ENCODE measurements around the gene PHRF1. TPM values are rescaled to one million over a fixed set of nuclear protein-coding genes. Genes with fewer than 3 reads are reported as not detected.

Gene PHRF1
- total RNA-seq, 3 donors from 2014 or later (not counting 1 experiment from before 2014, with no cell fraction given) = 46.1 to 52.0 (median 46.9) TPM

GRCh38 chr11:577611-577894 lies 1.3 kb downstream of the PHRF1 start:
- Histone ChIP-seq H3K36me3 (ENCODE audit: control insufficient read depth, insufficient read depth, low read length) (peaks cover 6% of the 10 kb centered on the region), H3K9me3 (ENCODE audit: control insufficient read depth, insufficient read depth, low read length) (no peaks in the 10 kb centered on the region), H3K27ac (ENCODE audit: low read length) (no peak overlapping the region), H3K4me1 (ENCODE audit: control insufficient read depth, insufficient read depth, low read length) (peaks cover 55% of the 10 kb centered on the region), H3K27me3 (ENCODE audit: control insufficient read depth, insufficient read depth, low read length) (peaks cover 3% of the 10 kb centered on the region), H3K4me3 (ENCODE audit: low read length) (peak overlapping the region; percentile 69)
- Mint-ChIP-seq H3K9me3 (no peaks in the 10 kb centered on the region), H3K36me3 (no peaks in the 10 kb centered on the region), H3K4me1 (peaks cover 51 to 60% of the 10 kb centered on the region in 2 donors), H3K27ac (peak overlapping the region; percentile 52 to 63), H3K27me3 (ENCODE audit: low read depth in 2 of 2) (peaks cover 0 to 10% of the 10 kb centered on the region in 2 donors), H3K4me3 (peak overlapping the region; percentile 79)
- no peak for DNase-seq
- no peak for TF ChIP-seq CTCF (IDR thresholded peaks at IDR 0.05)
- 84% methylated on average over 6 of the region's 6 CpGs for WGBS (ENCODE audit: insufficient coverage)
- intact Hi-C loops (cut with micrococcal nuclease) = loop anchor here (5.0 kb wide), 1 partner anchor 40 kb away; the partner anchor contains the start of gene IRF7
- ATAC-seq = no peak

GRCh38 chr11:578276-579035 lies 2.2 kb downstream of the PHRF1 start:
- intact Hi-C loops (cut with micrococcal nuclease) = loop anchor here (5.0 kb wide), 1 partner anchor 39 kb away; the partner anchor contains the start of gene IRF7
- TF ChIP-seq CTCF (IDR thresholded peaks at IDR 0.05) = no peak
- peaks cover 3% of the 10 kb centered on the region for H3K27me3 ChIP-seq (ENCODE audit: control insufficient read depth, insufficient read depth, low read length)
- H3K36me3 ChIP-seq (ENCODE audit: control insufficient read depth, insufficient read depth, low read length) = peaks cover 12% of the 10 kb centered on the region
- no peak overlapping the region for H3K4me3 ChIP-seq (ENCODE audit: low read length)
- Mint-ChIP-seq H3K27me3 (ENCODE audit: low read depth in 2 of 2) (peaks cover 0 to 10% of the 10 kb centered on the region in 2 donors), H3K4me3 (peak overlapping the region; percentile 70), H3K27ac (no peak overlapping the region), H3K36me3 (no peaks in the 10 kb centered on the region), H3K4me1 (peaks cover 51 to 60% of the 10 kb centered on the region in 2 donors), H3K9me3 (no peaks in the 10 kb centered on the region)
- peaks cover 55% of the 10 kb centered on the region for H3K4me1 ChIP-seq (ENCODE audit: control insufficient read depth, insufficient read depth, low read length)
- H3K27ac ChIP-seq (ENCODE audit: low read length) = no peak overlapping the region
- DNase-seq (no peak), ATAC-seq (no peak)
- WGBS (ENCODE audit: insufficient coverage) = 74% methylated on average over 21 of the region's 21 CpGs
- H3K9me3 ChIP-seq (ENCODE audit: control insufficient read depth, insufficient read depth, low read length) = no peaks in the 10 kb centered on the region

- H3K9me3 Mint-ChIP-seq = no peaks in the 10 kb centered on the region
- Histone ChIP-seq H3K4me3 (ENCODE audit: low read length) (no peak overlapping the region), H3K4me1 (ENCODE audit: control insufficient read depth, insufficient read depth, low read length) (peaks cover 52% of the 10 kb centered on the region), H3K9me3 (ENCODE audit: control insufficient read depth, insufficient read depth, low read length) (no peaks in the 10 kb centered on the region), H3K36me3 (ENCODE audit: control insufficient read depth, insufficient read depth, low read length) (peaks cover 23% of the 10 kb centered on the region), H3K27ac (ENCODE audit: low read length) (no peak overlapping the region), H3K27me3 (ENCODE audit: control insufficient read depth, insufficient read depth, low read length) (no peaks in the 10 kb centered on the region)
- TF ChIP-seq CTCF (IDR thresholded peaks at IDR 0.05) = no peak
- H3K27ac Mint-ChIP-seq = no peak overlapping the region
- H3K4me3 Mint-ChIP-seq = peak overlapping the region; percentile 47
- 91% methylated on average over 20 of the region's 20 CpGs for WGBS (ENCODE audit: insufficient coverage)
- peaks cover 42 to 49% of the 10 kb centered on the region in 2 donors for H3K4me1 Mint-ChIP-seq
- H3K36me3 Mint-ChIP-seq = no peaks in the 10 kb centered on the region
- ATAC-seq = no peak
- DNase-seq = no peak
- intact Hi-C loops (cut with micrococcal nuclease) = loop anchor here (5.0 kb wide), 1 partner anchor 37 kb away; the partner anchor contains the start of gene IRF7
- peaks cover 0 to 2% of the 10 kb centered on the region in 2 donors for H3K27me3 Mint-ChIP-seq (ENCODE audit: low read depth in 2 of 2)
Measured at GRCh38 chr11:579830-580601, 3.7 kb downstream of the PHRF1 start.

Data from natural killer cell (primary cell).